Stimulated activated CD8-positive, alpha-beta memory T cell treated with anti-CD3 and anti-CD28 coated beads, Interleukin-12 subunit alpha, Interleukin-12 subunit beta, amount 100 ng/mL, for 24 hours (primary cell): ENCODE data around the gene IFITM5.
"Not testable (repeated sequence)": the region's sequence is repeated elsewhere in the genome, so short reads cannot be mapped to it uniquely, and the experiment has no call there.

Experiments
- DNase-seq: peaks from one replicate; pipeline ENCODE4 v3.0.0-alpha.2; 2020; ENCODE audit errors: extremely low read depth

The IFITM5 gene

GRCh38 chr11:299081-299891 lies at the start of gene IFITM5:
IFITM5 (minus strand) TSS chr11:299526; CDS start chr11:299490, 36 bp downstream.
- DNase-seq = no peak

DNA sequence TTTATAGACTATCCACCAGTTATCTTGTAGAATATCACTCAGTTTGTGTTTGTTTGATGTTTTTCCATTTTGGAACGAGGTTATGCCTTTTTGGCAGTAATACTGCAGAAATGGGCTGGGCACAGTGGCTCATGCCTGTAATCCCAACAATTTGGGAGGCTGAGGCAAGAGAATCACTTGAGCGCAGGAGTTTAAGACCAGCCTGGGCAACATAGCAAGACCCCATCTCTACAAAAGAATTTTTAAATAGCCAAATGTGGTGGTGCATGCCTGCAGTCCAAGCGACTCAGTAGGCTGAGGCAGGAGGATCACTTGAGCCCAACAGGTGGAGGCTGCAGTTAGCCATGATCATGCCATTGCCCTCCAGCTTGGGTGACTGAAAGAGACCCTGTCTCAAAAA lies 47.2 kb upstream of the IFITM5 start:
- no peak for DNase-seq

DNA sequence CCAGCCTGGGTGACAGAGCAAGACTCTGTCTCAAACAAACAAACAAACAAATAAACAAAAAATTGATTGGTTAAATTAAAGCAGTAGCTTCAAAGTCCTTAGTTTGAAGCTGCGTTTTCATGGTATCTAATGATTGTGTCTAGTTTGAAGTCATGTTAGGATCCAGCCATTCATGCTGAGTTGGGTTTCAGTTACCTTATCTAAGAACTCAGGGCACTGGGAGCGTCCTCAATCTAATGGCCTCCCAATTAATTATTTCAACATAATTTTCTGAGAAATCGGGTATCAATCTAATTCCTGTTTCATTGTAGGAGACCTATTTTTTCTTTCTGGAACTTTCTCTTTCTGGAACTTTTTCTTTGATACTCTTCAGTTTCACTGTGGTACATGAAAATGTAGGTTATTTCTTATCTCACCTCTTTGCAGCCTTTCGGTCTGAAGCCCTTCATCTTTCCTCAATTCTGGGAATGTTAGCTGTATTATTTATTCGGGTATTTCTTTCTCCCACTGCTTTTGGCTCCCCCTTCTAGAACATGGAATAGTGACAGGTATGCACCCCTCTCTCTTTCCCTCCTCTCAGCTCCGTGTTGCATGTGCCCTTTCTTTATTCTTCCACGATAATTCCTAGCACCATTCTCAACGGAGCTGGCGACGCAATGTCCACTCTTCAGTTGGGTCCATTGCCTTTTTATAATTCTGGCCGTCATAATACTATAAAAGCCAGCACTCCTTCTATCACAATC lies 45.7 kb upstream of the IFITM5 start:
- no peak for DNase-seq

DNA sequence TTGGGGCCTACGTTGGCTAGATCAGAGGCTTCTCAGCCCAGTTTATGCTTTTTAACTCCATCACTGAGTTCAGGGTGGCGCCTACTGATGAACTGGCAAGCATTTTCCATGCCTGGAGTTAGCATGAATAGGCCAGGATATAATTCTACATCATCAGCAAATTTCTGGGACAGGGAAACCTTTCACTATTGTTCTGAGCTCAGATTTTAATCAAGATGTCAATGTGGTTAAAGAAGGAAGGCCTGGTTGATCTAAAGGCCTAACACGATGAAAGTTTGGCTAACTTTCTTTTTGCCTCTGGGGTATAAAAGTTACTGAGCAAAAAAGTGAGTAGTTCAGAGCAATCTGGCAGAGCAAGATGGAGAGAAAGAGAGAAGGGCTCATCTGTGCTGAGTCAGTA lies 43.0 kb upstream of the IFITM5 start:
- no peak for DNase-seq

DNA sequence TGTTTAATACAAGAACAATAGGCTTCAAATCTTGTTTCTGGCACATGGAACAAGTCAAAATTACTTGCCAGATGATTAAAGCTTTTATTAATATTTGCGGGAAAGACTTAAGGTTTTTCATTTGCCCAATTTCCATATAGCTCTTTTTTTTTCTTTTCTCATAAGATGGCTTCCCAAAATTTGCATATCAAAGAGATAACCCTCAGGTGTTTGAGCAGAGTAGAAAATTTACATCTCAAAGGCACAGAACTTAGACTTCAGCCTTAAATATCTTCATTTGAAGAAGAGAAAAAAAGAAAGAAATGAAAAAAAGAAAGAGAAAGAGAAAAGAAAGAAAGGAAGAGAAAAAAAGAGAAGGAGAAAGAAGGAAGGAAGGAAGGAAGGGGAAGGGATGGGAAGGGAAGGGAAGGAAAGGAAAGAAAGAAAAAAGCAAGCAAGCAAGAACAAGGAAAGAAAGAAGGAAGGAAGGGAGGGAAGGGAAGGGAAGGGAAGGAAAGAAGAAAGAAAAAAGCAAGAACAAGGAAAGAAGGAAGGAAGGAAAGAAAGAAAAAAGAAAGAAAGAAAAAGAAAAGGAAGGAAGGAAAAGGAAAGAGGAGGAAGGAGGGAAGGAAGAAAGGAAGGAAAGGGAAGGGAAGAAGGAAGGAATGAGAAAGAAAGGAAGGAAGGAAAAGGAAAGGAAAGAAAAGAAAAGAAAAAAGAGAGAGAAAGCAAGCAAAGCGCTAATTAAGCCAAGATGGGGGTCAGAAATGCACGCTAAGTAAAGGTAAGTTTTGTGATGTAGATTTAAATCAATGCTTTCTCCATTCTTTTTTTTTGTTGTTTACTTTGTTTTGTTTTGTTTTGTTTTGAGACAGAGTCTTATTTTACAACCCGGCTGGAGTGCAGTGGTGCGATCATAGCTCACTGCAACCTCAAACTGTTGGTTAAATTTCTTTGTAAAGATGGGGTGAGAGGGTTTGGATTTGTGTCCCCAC lies 41.5 kb upstream of the IFITM5 start:
- no peak for DNase-seq

- no peak for DNase-seq
These were observed 40.6 kb upstream of the IFITM5 start for GRCh38 chr11:339963-340362.

DNA sequence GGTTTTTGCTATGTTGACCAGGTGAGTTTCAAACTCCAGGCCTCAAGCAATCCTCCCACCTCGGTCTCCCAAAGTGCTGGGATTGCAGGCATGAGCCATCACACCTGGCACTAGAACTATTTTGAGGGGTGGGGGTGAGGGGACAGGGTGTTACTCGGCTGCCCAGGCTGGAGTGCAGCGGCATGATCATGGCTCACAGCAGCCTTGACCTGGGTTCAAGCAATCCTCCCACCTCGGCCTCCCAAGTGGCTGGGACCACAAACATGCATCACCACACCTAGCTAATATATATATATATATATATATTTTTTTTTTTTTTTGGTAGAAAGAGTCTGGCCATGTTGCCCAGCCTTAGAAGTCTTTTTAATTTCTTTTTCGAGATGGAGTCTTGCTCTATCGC lies 38.4 kb upstream of the IFITM5 start:
- DNase-seq = no peak

DNA sequence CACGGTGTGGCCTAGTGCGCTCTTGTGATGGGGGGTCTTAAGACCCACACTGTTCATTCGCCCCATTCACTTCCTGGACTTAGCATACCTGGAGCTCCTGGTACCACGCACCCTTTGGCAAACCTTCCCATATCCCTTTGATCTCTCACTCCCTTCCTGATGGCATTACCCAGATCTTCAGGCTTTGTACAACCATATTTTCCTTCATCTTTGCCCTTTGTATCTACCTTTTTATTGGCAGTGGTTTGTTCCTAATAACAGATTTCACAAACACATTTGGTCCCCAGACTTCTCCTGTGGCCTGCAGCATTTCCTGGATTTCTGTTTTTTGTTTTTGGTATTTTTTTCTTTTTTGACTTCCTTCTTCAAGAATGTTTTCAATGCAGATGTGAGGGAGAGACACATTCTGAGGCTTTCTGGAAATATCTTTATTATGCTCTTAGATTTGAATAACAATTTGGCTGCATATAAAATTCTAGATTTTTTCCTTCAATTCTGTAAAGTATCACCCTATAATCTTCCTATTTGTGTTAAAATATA lies 37.4 kb upstream of the IFITM5 start:
- DNase-seq = no peak

GRCh38 chr11:335779-336658 lies 36.7 kb upstream of the IFITM5 start:
- no peak for DNase-seq

DNA sequence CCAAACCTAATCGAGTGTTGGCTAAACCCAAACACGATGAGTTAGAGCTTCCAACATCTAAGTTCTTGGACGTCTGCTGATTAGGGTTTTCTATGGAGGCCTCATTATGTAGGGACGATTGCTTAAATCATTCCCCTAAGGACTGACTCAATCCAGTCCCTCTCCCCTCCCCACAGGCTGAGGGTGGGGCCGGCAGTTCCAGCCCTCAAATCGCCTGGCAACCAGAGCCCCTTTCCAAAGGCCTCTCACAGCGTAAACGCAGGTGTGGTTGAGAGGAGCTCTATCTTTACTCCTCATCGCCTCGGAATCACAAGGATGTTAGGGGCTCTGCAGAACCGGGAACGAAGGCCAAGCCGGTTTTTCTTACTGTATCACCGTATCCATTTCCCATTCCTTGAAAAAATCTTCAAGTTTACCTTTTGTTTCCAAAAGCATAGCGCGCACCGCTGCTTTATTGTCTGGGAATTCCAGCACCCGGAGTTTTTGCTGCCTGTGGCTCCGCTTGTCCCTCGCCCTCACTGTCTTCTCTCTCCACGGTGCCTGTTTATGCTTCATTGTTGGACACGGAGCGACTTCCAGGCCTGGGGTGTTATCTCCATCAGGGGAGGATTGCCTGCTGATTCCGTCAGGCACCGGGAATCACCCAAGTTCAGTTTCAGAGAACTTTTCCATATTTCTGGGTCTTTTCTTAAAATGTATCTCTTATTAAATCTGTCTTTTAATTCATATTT lies 35.1 kb upstream of the IFITM5 start:
- no peak for DNase-seq

DNA sequence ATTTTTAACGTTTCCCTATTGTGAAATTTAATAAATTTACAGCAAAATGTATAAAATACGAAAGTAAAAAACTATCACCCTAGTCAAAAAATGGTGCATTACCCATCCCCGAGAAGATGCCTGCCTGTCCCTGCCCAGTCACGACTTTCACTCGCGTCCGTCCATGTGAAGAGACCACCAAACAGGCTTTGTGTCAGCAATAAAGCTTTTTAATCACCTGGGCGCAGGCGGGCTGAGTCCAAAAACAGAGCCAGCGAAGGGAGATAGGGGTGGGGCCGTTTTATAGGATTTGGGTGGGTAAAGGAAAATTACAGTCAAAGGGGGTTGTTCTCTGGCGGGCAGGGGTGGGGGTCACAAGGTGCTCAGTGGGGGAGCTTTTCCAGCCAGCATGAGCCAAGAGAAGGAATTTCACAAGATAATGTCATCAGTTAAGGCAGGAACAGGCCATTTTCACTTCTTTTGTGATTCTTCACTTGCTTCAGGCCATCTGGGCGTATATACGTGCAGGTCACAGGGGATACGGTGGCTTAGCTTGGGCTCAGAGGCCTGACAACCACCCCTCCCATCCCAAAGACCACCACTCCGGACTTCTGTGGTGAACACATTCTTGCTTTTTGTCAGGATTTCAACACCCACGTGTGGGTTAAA lies 34.4 kb upstream of the IFITM5 start:
- DNase-seq = not testable (repeated sequence)

- DNase-seq = no peak
These were observed 33.5 kb upstream of the IFITM5 start for GRCh38 chr11:332651-333480.

DNA sequence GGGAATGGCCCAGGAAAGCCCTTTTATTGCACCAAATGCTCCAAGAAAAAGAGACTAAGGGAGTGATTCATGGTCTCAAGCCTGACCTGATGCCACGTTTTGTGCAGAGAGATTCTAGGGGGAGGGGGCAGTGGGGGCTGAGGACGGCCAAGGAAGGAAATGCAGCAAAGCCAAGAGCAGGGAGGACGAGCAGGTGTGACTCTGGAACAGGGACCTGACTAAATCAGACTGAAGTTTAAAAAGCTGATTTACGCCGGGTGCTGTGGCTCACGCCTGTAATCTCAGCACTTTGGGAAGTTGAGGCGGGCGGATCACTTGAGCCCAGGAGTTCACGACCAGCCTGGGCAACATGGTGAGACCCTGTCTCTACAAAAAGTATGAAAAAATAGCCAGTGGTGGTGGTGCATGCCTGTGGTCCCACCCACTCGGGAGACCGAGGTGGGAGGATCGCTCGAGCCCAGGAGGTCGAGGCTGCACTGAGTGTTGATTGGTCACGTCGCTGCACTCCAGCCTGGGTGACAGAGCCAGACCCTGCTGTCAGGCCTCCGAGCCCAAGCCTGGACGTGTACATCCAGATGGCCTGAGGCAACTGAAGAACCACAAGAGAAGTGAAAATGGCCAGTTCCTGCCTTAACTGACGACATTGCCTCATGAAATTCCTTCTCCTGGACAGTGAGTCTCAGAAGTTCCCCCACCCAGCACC lies 32.2 kb upstream of the IFITM5 start:
- DNase-seq = no peak

GRCh38 chr11:330694-331357 lies 31.5 kb upstream of the IFITM5 start:
- no peak for DNase-seq

- no peak for DNase-seq
These were observed 31.0 kb upstream of the IFITM5 start for GRCh38 chr11:330307-330693.

DNA sequence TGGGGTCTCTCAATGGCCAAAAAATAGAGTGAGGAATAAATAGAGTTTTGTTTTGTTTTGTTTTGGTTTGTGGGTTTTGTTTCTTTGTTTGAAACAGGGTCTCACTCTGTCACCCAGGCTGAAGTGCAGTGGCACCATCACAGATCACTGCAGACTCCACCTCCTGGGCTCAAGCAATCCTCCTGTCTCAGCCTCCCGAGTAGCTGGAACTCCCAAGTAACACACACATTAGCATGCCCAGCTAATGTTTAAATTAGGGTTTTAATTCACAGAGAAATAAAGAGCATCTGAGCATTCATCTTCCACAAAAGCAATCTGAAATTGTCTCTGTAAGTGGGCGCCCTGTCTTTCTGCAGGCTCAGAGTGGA lies 30.5 kb upstream of the IFITM5 start:
- DNase-seq = no peak

DNA sequence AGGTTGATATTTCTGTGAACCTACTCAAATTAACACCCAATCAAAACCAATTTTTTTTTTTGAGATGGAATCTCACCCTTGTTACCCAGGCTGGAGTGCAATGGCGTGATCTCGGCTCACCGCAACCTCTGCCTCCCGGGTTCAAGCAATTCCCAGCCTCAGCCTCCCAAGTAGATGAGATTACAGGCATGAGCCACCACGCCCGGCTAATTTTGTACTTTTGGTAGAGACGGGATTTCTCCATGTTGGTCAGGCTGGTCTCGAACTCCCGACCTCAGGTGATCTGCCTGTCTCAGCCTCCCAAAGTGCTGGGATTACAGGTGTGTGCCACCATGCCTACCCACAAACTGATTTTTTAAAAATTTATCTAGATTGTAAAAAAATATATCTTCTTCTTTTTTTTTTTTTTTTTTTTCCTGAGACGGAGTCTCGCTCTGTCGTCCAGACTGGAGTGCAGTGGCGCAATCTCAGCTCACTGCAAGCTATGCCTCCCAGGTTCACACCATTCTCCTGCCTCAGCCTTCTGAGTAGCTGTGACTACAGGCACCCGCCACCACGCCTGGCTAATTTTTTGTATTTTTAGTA lies 29.3 kb upstream of the IFITM5 start:
- DNase-seq = not testable (repeated sequence)
